ENCODE measurements around the gene BPIFB1. TPM values are rescaled to one million over a fixed set of nuclear protein-coding genes. Genes with fewer than 3 reads are reported as not detected.

Gene BPIFB1
- total RNA-seq, 2 donors from 2014 or later: 0.24 to 0.26 TPM

DNA sequence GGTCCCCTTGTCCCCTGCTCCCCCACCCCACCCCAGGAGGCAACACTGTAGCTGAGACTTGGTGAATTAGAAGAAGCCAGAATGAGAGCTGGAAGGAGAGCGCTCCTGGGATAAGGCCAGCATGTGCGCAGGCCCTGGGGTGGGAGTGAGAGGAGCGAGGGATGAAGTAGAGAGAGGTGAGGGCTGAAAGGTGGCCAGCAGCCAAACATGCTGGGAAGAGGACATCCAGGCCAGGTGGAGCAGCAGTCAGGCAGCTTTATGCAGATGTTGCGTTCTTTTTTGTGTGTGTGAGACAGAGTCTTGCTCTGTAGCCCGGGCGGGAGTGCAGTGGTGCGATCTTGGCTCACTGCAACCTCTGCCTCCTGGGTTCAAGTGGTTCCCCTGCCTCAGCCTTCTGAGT lies 2.2 kb upstream of the BPIFB1 start:
- TF ChIP-seq, protein P1, sequence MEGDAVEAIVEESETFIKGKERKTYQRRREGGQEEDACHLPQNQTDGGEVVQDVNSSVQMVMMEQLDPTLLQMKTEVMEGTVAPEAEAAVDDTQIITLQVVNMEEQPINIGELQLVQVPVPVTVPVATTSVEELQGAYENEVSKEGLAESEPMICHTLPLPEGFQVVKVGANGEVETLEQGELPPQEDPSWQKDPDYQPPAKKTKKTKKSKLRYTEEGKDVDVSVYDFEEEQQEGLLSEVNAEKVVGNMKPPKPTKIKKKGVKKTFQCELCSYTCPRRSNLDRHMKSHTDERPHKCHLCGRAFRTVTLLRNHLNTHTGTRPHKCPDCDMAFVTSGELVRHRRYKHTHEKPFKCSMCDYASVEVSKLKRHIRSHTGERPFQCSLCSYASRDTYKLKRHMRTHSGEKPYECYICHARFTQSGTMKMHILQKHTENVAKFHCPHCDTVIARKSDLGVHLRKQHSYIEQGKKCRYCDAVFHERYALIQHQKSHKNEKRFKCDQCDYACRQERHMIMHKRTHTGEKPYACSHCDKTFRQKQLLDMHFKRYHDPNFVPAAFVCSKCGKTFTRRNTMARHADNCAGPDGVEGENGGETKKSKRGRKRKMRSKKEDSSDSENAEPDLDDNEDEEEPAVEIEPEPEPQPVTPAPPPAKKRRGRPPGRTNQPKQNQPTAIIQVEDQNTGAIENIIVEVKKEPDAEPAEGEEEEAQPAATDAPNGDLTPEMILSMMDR (conservative IDR thresholded peaks at IDR 0.05): no peak
- Mint-ChIP-seq H3K4me3 (no peak overlapping the region), H3K9me3 (no peaks in the 10 kb centered on the region), H3K27ac (peak overlapping the region; percentile 16), H3K4me1 (peaks cover 22% of the 10 kb centered on the region), H3K36me3 (ENCODE audit: low read depth) (no peaks in the 10 kb centered on the region), H3K27me3 (ENCODE audit: insufficient read depth) (peaks cover 5% of the 10 kb centered on the region)
- H3K27me3 ChIP-seq (ENCODE audit: control insufficient read depth, insufficient read depth, low read length, poor library complexity, severe bottlenecking): no peaks in the 10 kb centered on the region
- H3K4me1 ChIP-seq (ENCODE audit: control insufficient read depth, insufficient read depth, low read length): no peaks in the 10 kb centered on the region
- DNase-seq: peak; percentile 14
- 93 to 100% methylated on average over 6 to 7 of the region's 7 CpGs for WGBS, 2 experiments (ENCODE audit: insufficient coverage in 1 of 2, insufficient read length in 1 of 2)
- no peak overlapping the region for H3K9ac ChIP-seq (ENCODE audit: extremely low read depth, low read length, poor library complexity, severe bottlenecking)
- no peak overlapping the region for H3K4me3 ChIP-seq (ENCODE audit: low read length)
- no peak overlapping the region for H3K27ac ChIP-seq (ENCODE audit: low read depth, low read length)
- H3K36me3 ChIP-seq (ENCODE audit: control insufficient read depth, insufficient read depth, low read length): no peaks in the 10 kb centered on the region
- no peaks in the 10 kb centered on the region for H3K9me3 ChIP-seq (ENCODE audit: control insufficient read depth, low read length)

DNA sequence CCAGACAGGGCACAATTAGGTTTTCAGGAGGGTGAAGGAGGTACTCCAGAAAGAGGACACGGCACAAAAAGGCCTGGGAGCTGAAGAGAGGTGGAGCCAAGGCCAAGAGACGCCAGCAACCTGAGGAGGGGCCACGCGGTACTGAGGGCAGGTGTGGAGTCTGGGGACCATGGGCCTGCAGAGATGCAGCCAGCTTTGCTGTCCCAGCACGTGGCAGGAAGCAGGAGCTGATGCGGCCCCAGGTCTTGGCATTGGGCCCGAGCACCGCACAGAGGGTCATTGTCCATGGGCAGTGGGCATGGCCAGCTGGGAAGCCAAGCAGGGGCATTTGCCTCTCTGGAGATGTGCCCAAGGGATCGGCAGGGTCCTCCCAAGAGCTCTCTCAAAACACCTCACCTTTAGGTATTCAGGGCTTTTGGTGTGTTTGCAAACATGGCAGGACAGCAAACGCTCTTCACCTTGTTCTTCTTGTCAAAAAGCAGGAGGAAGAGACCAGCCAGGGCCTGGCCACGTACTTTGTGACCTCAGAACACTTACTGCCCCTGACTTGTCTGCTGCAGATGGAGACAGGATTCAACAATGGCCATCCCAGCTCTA lies 1.4 kb upstream of the BPIFB1 start:
- Histone ChIP-seq H3K4me3 (ENCODE audit: low read length) (no peak overlapping the region), H3K4me1 (ENCODE audit: control insufficient read depth, insufficient read depth, low read length) (no peaks in the 10 kb centered on the region), H3K9me3 (ENCODE audit: control insufficient read depth, low read length) (no peaks in the 10 kb centered on the region), H3K36me3 (ENCODE audit: control insufficient read depth, insufficient read depth, low read length) (no peaks in the 10 kb centered on the region), H3K27me3 (ENCODE audit: control insufficient read depth, insufficient read depth, low read length, poor library complexity, severe bottlenecking) (no peaks in the 10 kb centered on the region), H3K9ac (ENCODE audit: extremely low read depth, low read length, poor library complexity, severe bottlenecking) (no peak overlapping the region), H3K27ac (ENCODE audit: low read depth, low read length) (no peak overlapping the region)
- no peaks in the 10 kb centered on the region for H3K36me3 Mint-ChIP-seq (ENCODE audit: low read depth)
- H3K4me1 Mint-ChIP-seq: peaks cover 16% of the 10 kb centered on the region
- DNase-seq: no peak
- H3K27me3 Mint-ChIP-seq (ENCODE audit: insufficient read depth): peaks cover 10% of the 10 kb centered on the region
- no peak overlapping the region for H3K4me3 Mint-ChIP-seq
- TF ChIP-seq, protein P1 (conservative IDR thresholded peaks at IDR 0.05): no peak
- no peak overlapping the region for H3K27ac Mint-ChIP-seq
- 88 to 90% methylated on average over 7 to 11 of the region's 11 CpGs for WGBS, 2 experiments (ENCODE audit: insufficient coverage in 1 of 2, insufficient read length in 1 of 2)
- no peaks in the 10 kb centered on the region for H3K9me3 Mint-ChIP-seq

DNA sequence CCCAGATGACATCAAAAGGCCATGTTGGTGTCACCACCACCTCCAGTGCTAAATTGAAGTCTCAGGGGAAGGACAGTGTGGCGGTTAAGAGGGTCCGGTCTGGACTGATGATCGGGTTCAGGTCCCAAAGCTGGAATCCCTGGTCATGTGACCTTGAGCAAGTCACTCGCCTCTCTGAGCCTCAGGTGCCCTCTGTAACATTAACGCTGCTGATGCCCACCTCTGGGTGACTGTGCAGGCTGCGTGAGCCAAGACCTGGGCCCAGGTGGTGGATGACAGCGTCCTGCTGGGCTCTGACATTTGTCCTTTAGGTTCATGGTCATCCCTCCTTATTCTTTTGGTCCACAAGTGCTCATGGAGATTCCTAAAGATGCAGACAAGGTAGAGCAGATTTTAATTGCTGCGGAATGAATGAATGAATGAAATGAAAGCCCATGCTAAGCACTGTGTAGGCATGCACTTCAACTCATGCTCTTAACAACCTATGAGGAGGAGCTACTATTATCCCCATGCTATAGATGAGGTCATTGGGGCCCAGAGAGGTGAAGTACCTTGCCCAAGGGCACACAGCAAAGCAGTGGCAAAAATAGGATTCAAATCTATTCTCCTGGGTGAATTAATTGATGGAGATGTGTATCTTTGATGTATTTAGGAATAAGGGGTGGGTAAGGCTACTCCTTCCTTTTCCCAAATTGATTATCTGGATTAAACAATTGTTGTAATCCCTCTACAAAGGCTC lies 649 bp upstream of the BPIFB1 start:
- H3K36me3 Mint-ChIP-seq (ENCODE audit: low read depth): no peaks in the 10 kb centered on the region
- H3K9me3 ChIP-seq (ENCODE audit: control insufficient read depth, low read length): no peaks in the 10 kb centered on the region
- no peak for DNase-seq
- H3K27me3 ChIP-seq (ENCODE audit: control insufficient read depth, insufficient read depth, low read length, poor library complexity, severe bottlenecking): no peaks in the 10 kb centered on the region
- 91 to 92% methylated on average over 4 to 8 of the region's 8 CpGs for WGBS, 2 experiments (ENCODE audit: insufficient coverage in 1 of 2, insufficient read length in 1 of 2)
- no peaks in the 10 kb centered on the region for H3K36me3 ChIP-seq (ENCODE audit: control insufficient read depth, insufficient read depth, low read length)
- H3K27ac ChIP-seq (ENCODE audit: low read depth, low read length): no peak overlapping the region
- H3K4me1 Mint-ChIP-seq: peaks cover 15% of the 10 kb centered on the region
- peaks cover 17% of the 10 kb centered on the region for H3K27me3 Mint-ChIP-seq (ENCODE audit: insufficient read depth)
- H3K9me3 Mint-ChIP-seq: no peaks in the 10 kb centered on the region
- no peak overlapping the region for H3K4me3 ChIP-seq (ENCODE audit: low read length)
- H3K27ac Mint-ChIP-seq: no peak overlapping the region
- H3K9ac ChIP-seq (ENCODE audit: extremely low read depth, low read length, poor library complexity, severe bottlenecking): no peak overlapping the region
- TF ChIP-seq, protein P1 (conservative IDR thresholded peaks at IDR 0.05): no peak
- H3K4me1 ChIP-seq (ENCODE audit: control insufficient read depth, insufficient read depth, low read length): no peaks in the 10 kb centered on the region
- no peak overlapping the region for H3K4me3 Mint-ChIP-seq
